Activated CD8-positive, alpha-beta memory T cell treated with anti-CD3 and anti-CD28 coated beads, Interleukin-2, amount 50 U/mL, for 24 hours (primary cell): Measurements from ENCODE around the gene NDST1.

Experiments
- DNase-seq: peaks from one replicate; pipeline ENCODE4 v3.0.0-alpha.2; 2020; ENCODE audit errors: extremely low read depth

The NDST1 gene

GRCh38 chr5:150489360-150490295 lies 18.3 kb upstream of the NDST1 start:
- DNase-seq = no peak

GRCh38 chr5:150490296-150490669 lies 17.6 kb upstream of the NDST1 start:
- DNase-seq = no peak

DNA sequence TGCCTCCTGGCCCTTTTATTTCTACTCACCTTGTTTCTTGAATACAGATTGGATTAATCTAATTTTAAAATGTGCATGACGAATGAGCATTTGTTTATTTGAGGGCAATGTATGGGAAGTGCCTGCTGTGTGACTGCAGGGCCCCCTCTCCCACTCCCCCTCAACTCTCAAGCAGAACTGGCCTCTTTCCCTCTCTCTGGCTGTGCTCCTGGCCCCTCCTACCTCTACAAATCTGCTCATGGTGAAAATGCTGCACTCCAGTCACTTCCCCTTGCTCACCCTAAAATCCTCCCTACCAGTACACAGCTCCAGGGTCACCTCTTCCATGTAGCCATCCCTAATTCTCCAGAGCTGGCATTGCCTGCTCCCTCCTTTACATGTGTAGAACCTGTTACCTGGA lies 17.2 kb upstream of the NDST1 start:
- no peak for DNase-seq

- DNase-seq = no peak
Observed at GRCh38 chr5:150491876-150492275, 16.1 kb upstream of the NDST1 start.

GRCh38 chr5:150492621-150493020 lies 15.3 kb upstream of the NDST1 start:
- no peak for DNase-seq

DNA sequence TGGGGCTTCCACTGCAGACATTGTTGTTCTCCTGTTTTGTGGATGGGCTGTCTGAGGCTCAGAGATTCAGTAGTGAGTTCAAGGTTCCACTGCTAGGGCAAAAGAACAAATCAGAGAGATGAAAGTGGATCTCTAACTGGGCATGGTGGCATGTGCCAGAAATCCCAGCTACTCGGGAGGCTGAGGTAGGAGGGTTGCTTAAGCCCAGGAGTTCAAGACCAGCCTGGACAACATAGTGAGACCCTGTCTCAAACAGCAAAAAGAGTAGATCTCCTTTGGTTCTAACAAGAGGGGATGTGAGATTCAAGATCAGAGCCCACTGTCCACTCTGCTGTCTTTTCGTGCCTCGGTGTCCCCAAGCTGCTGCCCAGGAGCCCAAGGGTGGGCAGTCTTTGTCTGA lies 11.8 kb upstream of the NDST1 start:
- no peak for DNase-seq

DNA sequence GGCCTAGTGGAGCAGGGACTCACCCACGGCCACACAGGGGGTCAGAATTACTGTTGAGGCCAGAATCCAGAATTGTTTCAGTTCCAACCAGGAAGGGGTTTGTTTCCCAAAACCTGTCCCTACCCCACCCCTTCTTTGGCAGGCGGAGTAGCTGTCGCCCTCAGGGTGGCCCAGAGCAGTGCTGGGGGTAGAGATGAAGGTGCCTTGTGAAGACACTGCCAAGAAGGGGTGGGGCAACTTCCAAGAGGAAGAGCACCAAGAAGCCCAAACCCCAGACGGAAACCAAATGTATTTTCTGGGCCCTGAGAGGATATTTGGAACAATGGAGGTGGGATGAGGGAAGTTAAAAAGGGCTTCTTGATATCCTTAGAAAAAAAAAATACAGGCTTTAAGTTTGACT lies 11.4 kb upstream of the NDST1 start:
- no peak for DNase-seq

DNA sequence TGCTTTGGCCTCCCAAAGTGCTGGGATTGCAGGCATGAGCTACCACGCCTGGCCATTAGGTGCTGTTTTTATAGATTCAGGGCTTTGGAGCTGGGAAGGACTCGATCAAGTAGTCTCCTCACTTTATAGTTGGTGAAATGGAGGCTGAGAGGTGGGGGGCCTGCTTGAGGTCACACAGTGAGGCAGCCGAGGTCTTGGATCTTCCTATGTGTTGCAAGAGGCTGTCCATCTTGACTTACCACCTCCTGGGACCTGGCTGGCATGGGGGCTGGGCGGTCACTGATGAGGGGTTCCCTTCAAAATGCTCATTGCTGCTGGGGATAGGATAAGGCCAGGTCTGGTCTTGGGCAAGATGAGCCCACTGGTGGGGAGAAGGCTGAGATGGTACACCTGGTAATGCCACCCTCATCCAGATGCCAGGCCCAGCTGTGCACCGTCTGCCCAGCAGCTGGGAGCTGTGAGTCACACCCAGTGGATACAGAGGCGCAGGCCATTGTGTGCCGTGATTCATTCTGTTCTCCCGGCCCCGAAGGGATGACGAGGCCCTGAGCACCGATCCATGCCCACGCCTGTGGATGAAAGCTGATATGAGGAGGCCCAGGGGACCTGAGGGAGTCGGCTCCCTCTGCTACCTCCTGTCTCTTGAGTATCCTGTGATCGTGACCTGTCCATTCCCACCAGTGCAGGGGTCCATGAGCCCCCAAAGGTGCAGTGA lies 10.5 kb upstream of the NDST1 start:
- DNase-seq = no peak

- DNase-seq = no peak
Observed at GRCh38 chr5:150497989-150498317, 10.0 kb upstream of the NDST1 start.

DNA sequence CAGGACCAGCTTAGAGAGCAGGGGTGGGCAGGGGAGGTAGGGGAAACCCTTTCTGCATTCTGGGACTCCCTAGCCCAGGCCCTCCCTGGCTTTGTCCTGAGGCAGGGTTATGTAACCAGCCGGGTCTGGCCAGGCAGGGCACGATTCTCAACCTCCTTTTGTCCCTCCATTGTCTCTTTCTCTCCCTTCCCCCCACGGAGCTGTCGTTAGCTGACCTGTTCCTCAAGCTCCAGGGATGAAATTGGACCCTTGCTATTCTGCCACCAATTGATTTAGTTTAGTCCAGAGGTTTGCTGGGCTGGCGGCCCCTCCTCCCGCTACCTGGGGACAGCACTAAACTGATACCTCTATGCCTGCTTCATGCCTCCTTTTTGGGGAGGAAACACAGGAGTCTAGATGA lies 9.4 kb upstream of the NDST1 start:
- no peak for DNase-seq

GRCh38 chr5:150498971-150499370 lies 9.0 kb upstream of the NDST1 start:
- no peak for DNase-seq

- DNase-seq = no peak
Observed at GRCh38 chr5:150499437-150499956, 8.4 kb upstream of the NDST1 start.

GRCh38 chr5:150500328-150500841 lies 7.5 kb upstream of the NDST1 start:
- DNase-seq = no peak

DNA sequence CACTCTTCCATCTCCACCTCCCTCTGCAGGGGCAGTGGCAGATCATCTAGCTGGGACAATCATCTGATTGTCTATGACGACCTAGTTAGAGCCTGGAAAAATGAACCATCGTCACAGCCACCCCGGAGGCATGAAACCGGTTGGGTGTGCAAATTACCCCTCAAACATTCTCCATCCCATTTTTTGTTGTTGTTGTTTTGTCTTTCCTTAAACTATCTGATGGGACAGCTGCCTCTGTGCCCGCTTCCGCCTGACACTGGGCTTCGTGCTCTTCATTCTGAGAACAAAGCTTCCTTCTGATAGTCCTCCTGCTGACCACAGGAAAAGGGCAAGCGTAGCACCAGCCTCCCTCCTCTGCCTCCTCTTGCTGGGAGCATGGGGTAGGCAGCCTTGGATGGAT lies 7.0 kb upstream of the NDST1 start:
- no peak for DNase-seq

DNA sequence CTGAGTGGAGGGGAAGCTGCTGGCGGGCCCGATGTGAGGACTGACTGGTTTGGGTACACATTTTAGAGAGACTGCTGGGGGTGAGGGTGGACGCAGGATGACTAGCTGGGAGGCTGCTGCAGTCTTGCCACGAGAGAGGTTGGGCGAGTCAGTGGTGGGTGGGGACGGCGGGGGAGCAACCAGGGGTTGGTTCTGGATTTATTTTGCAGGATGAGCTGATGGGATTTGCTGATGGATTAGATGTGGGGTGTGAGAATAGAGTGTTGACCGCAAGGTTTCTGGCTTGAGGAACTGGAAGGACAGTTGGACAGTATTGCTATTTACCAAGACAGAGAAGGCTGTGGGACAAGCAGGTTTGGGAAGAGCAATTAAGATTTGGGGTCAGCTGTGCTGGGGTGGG lies 5.8 kb upstream of the NDST1 start:
- DNase-seq = no peak

GRCh38 chr5:150502847-150503246 lies 5.1 kb upstream of the NDST1 start:
- no peak for DNase-seq

GRCh38 chr5:150503386-150503785 lies 4.5 kb upstream of the NDST1 start:
- no peak for DNase-seq

GRCh38 chr5:150503977-150504620 lies 3.8 kb upstream of the NDST1 start:
- DNase-seq = no peak

GRCh38 chr5:150505041-150505511 lies 2.9 kb upstream of the NDST1 start:
- no peak for DNase-seq

DNA sequence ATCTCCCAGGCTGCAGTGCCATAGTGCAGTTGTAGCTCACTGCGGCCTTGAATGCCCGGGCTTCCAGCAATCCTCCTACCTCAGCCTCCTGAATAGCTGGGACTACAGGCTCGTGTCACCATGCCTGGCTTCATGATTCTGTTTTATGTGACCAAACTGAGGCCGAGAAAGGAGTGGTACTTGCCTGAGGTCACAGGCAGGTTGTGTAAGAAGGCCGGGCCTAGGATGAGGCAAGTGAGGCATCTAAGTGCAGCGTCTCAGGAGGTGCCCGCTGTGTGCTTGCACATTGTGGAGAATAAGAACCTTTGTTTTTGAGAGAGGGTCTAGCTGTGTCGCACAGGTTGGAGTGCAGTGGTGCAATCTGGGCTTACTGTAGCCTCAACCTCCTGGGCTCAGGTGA lies 2.1 kb upstream of the NDST1 start:
- no peak for DNase-seq

- no peak for DNase-seq
Observed at GRCh38 chr5:150506571-150507473, 1.1 kb upstream of the NDST1 start.
